SK-N-MC (cell line): ENCODE data around the gene UQCC2.

Experiments used
- EZH2 ChIP-seq: fragments of 200-600 bp; sonication (generic); IDR thresholded peaks from one replicate; pipeline ENCODE4 v1.6.1; 2017; ENCODE audit warnings: antibody characterized with exemption
- POLR2AphosphoS5 ChIP-seq: IDR thresholded peaks from 2 replicates; pipeline ENCODE4 v1.6.1; 2012; ENCODE audit warnings: mild to moderate bottlenecking, low read depth, low read length, borderline replicate concordance

- TF ChIP-seq POLR2AphosphoS5 (no peak), EZH2 (no peak)
These were observed 38.9 kb upstream of the UQCC2 start for GRCh38 chr6:33750244-33750991.
